HG03095 (cell line): ENCODE data around the gene NT5M.
A peak's percentile ranks its signal among the peaks of the same experiment; 100 is the strongest.
"Not testable (repeated sequence)": the region's sequence is repeated elsewhere in the genome, so short reads cannot be mapped to it uniquely, and the experiment has no call there.

ENCODE experiments used
- ATAC-seq: cut with Tn5 transposase; IDR thresholded peaks from one replicate; pipeline ENCODE4 v1.9.1; 2021; ENCODE audit warnings: moderate library complexity; ENCODE audit not compliant: unreplicated experiment

NT5M gene

GRCh38 chr17:17303010-17303846 is at the start of gene NT5M:
Gene NT5M (plus strand): TSS chr17:17303373. CDS start chr17:17303551, 178 bp downstream.
- peak; percentile 58 for ATAC-seq

GRCh38 chr17:17253406-17253805 is 49.8 kb upstream of the NT5M start:
- no peak for ATAC-seq

DNA sequence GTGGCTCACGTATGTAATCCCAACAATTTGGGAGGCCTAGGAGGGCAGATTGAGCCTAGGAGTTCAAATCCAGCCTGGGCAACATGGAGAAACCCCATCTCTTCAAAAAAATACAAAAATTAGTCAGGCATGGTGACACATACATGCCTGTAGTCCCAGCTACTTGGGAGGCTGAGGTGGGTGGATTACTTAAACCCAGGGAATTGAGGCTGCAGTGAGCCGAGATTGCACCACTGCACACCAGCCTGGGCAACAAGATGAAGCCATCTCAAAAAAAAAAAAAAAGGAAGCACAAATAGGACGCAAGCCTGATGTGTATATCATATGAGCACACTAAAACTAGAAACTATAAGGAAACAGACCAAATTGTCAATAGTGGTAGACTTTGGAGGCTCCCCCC is 49.1 kb upstream of the NT5M start:
- no peak for ATAC-seq

GRCh38 chr17:17255689-17256088 is 47.5 kb upstream of the NT5M start:
- ATAC-seq: not testable (repeated sequence)

- no peak for ATAC-seq
Observed at GRCh38 chr17:17256316-17256715, 46.9 kb upstream of the NT5M start.

- no peak for ATAC-seq
Observed at GRCh38 chr17:17258011-17258410, 45.2 kb upstream of the NT5M start.

GRCh38 chr17:17258998-17259397 is 44.2 kb upstream of the NT5M start:
- ATAC-seq: no peak

- no peak for ATAC-seq
Observed at GRCh38 chr17:17264430-17264829, 38.7 kb upstream of the NT5M start.

DNA sequence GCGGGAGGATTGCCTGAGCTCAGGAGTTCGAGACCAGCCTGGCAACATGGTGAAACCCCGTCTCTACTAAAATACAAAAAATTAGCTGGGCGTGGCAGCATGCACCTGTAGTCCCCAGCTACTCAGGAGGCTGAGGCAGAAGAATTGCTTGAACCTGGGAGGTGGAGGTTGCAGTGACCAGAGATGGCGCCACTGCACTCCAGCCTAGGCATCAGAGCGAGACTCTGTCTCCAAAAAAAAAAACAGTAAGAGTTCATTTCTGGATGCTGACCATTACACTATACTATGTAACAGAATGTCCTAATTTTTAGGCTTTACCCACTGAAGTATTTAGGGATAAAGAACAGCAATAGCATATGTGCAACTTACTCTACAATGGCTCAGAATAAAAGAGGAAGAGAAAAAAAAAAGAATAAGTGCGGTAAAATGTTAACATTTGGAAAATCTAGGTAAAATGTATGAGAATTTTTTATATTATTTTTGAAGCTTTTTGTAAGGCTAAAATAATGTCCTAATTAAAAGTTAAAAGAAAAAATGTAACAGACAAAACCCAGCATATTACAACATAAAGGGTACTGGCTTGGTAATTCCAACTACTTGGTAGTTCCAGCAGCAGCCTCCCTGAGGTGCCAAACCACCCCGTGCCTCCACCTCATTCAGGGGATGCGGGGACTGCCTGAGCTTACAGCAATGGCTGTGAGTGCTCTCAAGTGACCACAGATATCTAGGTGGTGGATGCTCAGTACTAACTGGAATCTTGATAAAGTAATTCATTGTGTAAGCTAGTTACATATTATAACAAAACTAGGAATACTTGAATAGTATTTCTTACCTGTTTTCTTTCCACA is 33.0 kb upstream of the NT5M start:
- ATAC-seq: no peak

- ATAC-seq: no peak
Observed at GRCh38 chr17:17275971-17276370, 27.2 kb upstream of the NT5M start.

GRCh38 chr17:17277431-17277830 is 25.7 kb upstream of the NT5M start:
- not testable (repeated sequence) for ATAC-seq

DNA sequence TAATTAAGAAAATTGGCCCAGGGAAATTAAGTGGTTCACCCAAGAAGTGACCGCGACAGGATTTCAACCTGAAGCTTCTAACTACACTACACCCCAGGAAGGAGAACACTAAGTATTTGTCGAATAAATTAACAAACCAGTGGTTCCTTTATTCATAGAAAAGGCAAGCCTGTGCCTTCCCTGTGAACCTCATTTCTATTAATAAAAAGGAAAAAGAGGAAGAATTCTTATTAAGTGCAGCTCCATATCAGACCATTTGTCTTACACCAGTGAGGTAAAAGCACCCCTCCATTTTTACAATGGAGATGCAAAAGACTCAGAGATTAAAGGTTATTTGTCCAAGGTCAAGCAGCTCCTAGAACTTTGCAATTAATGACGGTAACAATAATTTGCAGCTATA is 23.9 kb upstream of the NT5M start:
- no peak for ATAC-seq

DNA sequence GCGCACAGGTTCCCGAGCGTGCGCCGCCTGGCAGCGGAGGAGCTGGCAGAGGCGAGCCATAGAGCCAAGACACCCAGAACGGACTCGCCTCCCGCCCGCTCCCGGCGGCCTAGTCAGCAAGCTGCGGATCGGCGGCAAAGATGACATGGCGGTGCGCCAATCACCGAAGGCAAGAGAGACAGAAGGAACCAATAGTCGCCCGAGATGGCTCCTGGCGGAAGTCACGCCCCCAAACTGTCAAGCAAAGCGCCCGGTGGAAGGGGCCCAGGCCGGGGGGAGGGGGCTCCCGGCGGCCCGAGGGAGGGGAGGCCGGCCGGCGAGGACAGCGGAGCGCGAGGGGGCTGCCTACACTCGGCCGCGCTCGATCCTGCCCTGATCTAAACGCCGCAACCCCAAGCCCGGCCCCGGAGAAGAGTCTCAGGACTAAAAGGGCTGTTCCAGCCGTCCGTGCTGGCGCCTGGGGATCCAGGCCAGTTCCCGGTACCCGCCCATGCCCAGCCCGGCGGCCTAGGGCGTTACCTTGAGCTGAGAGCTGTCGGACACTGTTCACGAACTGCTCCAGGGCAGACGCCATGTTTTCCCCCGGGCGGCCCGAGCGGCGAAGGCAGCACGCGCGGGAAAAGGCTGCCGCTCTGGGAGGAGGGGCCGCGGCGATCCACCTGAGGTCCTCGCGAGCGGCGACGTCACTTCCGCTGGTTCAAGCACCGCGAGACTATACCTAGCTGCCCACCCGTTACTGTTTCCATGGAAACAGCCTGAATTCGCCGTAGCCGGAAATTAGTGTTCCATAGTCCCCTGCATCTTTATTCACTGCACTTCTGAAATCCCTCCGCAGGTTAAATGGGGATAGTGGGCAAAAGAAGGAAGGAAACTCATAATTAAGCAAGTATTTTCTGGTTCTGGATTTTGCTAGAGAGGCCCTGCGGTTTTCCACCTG is 22.3 kb upstream of the NT5M start, which contains the start of gene COPS3:
TSS of gene COPS3 (minus strand) at position 634 of the 937 bp plus-strand sequence. CDS start at position 574, 60 bp downstream.
- ATAC-seq: peak; percentile 86

DNA sequence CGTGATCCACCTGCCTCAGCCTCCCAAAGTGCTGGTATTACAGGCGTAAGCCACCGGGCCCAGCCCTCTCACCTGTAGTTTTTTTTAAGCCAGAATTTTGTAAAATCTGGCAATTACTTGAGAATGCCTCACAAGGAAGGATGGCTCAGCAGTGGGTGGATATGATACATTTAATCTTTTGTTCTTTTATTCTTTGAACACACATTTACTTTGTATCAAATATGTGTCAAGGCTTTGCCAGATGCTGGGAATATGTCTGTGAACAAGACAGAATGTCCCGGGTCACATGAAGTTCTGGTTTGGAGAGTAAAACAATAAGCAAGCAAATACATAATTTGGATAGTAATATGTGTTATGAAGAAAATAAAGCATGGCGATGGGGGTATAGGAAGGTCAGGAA is 17.2 kb upstream of the NT5M start:
- no peak for ATAC-seq

DNA sequence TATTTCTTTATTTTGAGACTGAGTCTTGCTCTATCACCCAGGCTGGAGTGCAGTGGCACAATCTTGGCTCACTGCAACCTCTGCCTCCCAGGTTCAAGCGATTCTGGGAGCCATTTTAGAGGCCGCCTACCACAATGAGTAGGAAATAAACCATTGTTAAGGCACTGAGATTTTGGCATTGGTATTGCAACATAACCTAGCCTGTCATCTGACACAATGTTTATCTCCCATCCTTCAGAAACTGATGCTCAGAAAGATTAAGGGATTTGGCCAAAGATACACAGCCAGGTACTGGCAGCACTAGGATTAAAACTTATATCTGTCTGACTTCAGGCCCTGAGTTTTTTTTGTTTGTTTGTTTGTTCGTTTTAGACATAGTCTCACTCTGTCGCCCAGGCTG is 14.1 kb upstream of the NT5M start:
- ATAC-seq: no peak

DNA sequence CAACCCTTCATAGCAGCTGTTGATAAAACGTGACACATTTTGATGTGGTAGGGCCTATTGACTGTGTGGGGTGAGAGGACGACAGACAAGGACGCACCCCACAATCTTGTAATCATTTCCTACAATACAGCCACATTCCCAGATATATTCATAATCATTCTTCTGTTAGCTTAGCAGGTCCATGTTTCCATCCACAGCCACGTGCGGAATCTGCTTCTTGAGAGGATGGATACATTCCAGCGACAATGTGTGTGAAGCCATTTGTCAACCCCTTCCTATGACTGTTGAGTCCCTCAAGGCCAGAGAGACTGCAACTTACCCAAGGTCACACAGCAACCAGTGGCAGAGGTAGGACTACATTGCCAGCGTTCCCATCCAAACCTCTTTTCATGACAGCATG is 13.5 kb upstream of the NT5M start:
- no peak for ATAC-seq

- no peak for ATAC-seq
Observed at GRCh38 chr17:17295141-17295540, 8.0 kb upstream of the NT5M start.

GRCh38 chr17:17297217-17297616 is 6.0 kb upstream of the NT5M start:
- no peak for ATAC-seq

- ATAC-seq: no peak
Observed at GRCh38 chr17:17298108-17298507, 5.1 kb upstream of the NT5M start.

- no peak for ATAC-seq
Observed at GRCh38 chr17:17300624-17301568, 2.3 kb upstream of the NT5M start.
